CD4-positive, CD25-positive, alpha-beta regulatory T cell (primary cell): ENCODE data around the gene CACNA1S. TPM values are rescaled to one million over a fixed set of nuclear protein-coding genes. Genes with fewer than 3 reads are reported as not detected.

Source experiments
- ATAC-seq, 2 donors: fragments of 150-1000 bp; cut with Tn5 transposase; one replicate each; pipeline ENCODE4 v1.10.0; 2021; ENCODE audit warnings: low read depth in 2 of 2, moderate number of reproducible peaks in 2 of 2, moderate library complexity in 1 of 2
- DNase-seq, 3 donors: peaks; one replicate each; pipeline versions ENCODE4 v3.0.0 to v3.0.0-alpha.2; 2012 to 2022; ENCODE audit warnings: mixed read lengths in 1 of 3
- H3K27ac ChIP-seq: one replicate; pipeline ENCODE4 v1.7.0; 2013; ENCODE audit warnings: mild to moderate bottlenecking, low read length; ENCODE audit not compliant: insufficient read depth, poor library complexity, severe bottlenecking
- H3K27me3 ChIP-seq: one replicate; pipeline ENCODE4 v1.7.0; 2013; ENCODE audit warnings: low read length; ENCODE audit not compliant: control insufficient read depth, insufficient read depth
- H3K36me3 ChIP-seq: one replicate; pipeline ENCODE4 v1.7.0; 2013; ENCODE audit warnings: mild to moderate bottlenecking, low read length, moderate library complexity; ENCODE audit not compliant: control insufficient read depth, insufficient read depth
- H3K4me1 ChIP-seq: 2 replicates; pipeline ENCODE4 v1.7.0; 2013; ENCODE audit warnings: mild to moderate bottlenecking, low read length; ENCODE audit not compliant: insufficient read depth, control insufficient read depth, poor library complexity, severe bottlenecking
- H3K4me3 ChIP-seq: one replicate; pipeline ENCODE4 v1.7.0; 2013; ENCODE audit warnings: low read depth, mild to moderate bottlenecking, low read length, moderate library complexity
- H3K9me3 ChIP-seq, 2 experiments: 1 replicate in 1 of 2; 2 replicates in 1 of 2; pipeline ENCODE4 v1.7.0; 2013; ENCODE audit warnings: low read length in 2 of 2, mild to moderate bottlenecking in 1 of 2, moderate library complexity in 1 of 2; ENCODE audit not compliant: control insufficient read depth in 2 of 2
- H3K27ac Mint-ChIP-seq, 3 donors: one replicate each; pipeline ENCODE4 v1.8.0; 2020 to 2022; ENCODE audit warnings: mild to moderate bottlenecking in 3 of 3, mixed read lengths in 3 of 3, moderate library complexity in 2 of 3
- H3K27me3 Mint-ChIP-seq: one replicate; pipeline ENCODE4 v1.8.0; 2022; ENCODE audit warnings: mild to moderate bottlenecking, mixed read lengths
- H3K36me3 Mint-ChIP-seq: one replicate; pipeline ENCODE4 v1.8.0; 2020; ENCODE audit warnings: mixed read lengths
- H3K4me1 Mint-ChIP-seq, 4 donors: one replicate each; pipeline ENCODE4 v1.8.0; 2020 to 2022; ENCODE audit warnings: mixed read lengths in 4 of 4, mild to moderate bottlenecking in 1 of 4
- H3K4me3 Mint-ChIP-seq, 4 donors: one replicate each; pipeline ENCODE4 v1.8.0; 2020 to 2022; ENCODE audit warnings: mild to moderate bottlenecking in 4 of 4, mixed read lengths in 4 of 4, moderate library complexity in 3 of 4
- H3K9me3 Mint-ChIP-seq, 7 donors: one replicate each; pipeline ENCODE4 v1.8.0; 2020 to 2022; ENCODE audit warnings: mixed read lengths in 7 of 7, mild to moderate bottlenecking in 3 of 7, moderate library complexity in 2 of 7
- polyA plus RNA-seq, 4 donors: library from polyadenylated mRNA; unstranded; fragments of 300-500 nt; fragmentation: Illumina TruSeq; gene quantifications; one replicate each; pipeline ENCODE4 v1.2.3, GENCODE V29; 2021
- total RNA-seq: library from RNA; stranded (reverse); gene quantifications from one replicate; pipeline ENCODE4 v1.2.3, GENCODE V29; 2022

Gene CACNA1S
- total and polyA plus RNA-seq, 5 donors from 2014 or later = not detected

- ATAC-seq (no peak), DNase-seq (no peak)
- H3K4me1 Mint-ChIP-seq = peaks cover 0 to 13% (median 3%) of the 10 kb centered on the region in 4 donors
- peaks cover 49% of the 10 kb centered on the region for H3K27me3 Mint-ChIP-seq
- no peaks in the 10 kb centered on the region for H3K36me3 ChIP-seq
- H3K36me3 Mint-ChIP-seq = no peaks in the 10 kb centered on the region
- H3K27ac ChIP-seq = no peak overlapping the region
- no peaks in the 10 kb centered on the region for H3K9me3 ChIP-seq
- no peak overlapping the region for H3K27ac Mint-ChIP-seq
- no peaks in the 10 kb centered on the region for H3K9me3 Mint-ChIP-seq
- H3K27me3 ChIP-seq = no peaks in the 10 kb centered on the region
- no peak overlapping the region for H3K4me3 Mint-ChIP-seq
- H3K4me1 ChIP-seq = peaks cover 5% of the 10 kb centered on the region
- no peak overlapping the region for H3K4me3 ChIP-seq
Measured at GRCh38 chr1:201122321-201122957, 10.2 kb upstream of the CACNA1S start.

- H3K27ac Mint-ChIP-seq = peak overlapping the region in 1 of 3 donors; percentile 35
- H3K9me3 ChIP-seq = no peaks in the 10 kb centered on the region
- H3K36me3 ChIP-seq = no peaks in the 10 kb centered on the region
- H3K27me3 Mint-ChIP-seq = peaks cover 46% of the 10 kb centered on the region
- H3K27me3 ChIP-seq = peaks cover 5% of the 10 kb centered on the region
- no peaks in the 10 kb centered on the region for H3K36me3 Mint-ChIP-seq
- ATAC-seq = peak; percentile 20 to 26
- H3K4me1 Mint-ChIP-seq = peaks cover 0 to 27% (median 8%) of the 10 kb centered on the region in 4 donors
- peak in 2 of 3 donors; percentile 29 to 57 for DNase-seq
- no peaks in the 10 kb centered on the region for H3K9me3 Mint-ChIP-seq
- H3K27ac ChIP-seq = no peak overlapping the region
- H3K4me3 ChIP-seq = no peak overlapping the region
- no peak overlapping the region for H3K4me3 Mint-ChIP-seq
- H3K4me1 ChIP-seq = peaks cover 17% of the 10 kb centered on the region
Measured at GRCh38 chr1:201119206-201120197, 7.3 kb upstream of the CACNA1S start.

GRCh38 chr1:201116091-201116490 lies 3.9 kb upstream of the CACNA1S start:
- Mint-ChIP-seq H3K4me1 (peaks cover 0 to 37% (median 11%) of the 10 kb centered on the region in 4 donors), H3K9me3 (no peaks in the 10 kb centered on the region), H3K4me3 (peak overlapping the region; percentile 57 to 83 (median 69)), H3K27me3 (peaks cover 40% of the 10 kb centered on the region), H3K36me3 (no peaks in the 10 kb centered on the region), H3K27ac (peak overlapping the region in 1 of 3 donors; percentile 55)
- Histone ChIP-seq H3K9me3 (no peaks in the 10 kb centered on the region), H3K4me1 (peaks cover 24% of the 10 kb centered on the region), H3K36me3 (no peaks in the 10 kb centered on the region), H3K27ac (no peak overlapping the region), H3K27me3 (peaks cover 5% of the 10 kb centered on the region), H3K4me3 (no peak overlapping the region)
- ATAC-seq (no peak), DNase-seq (no peak)

- Histone ChIP-seq H3K36me3 (no peaks in the 10 kb centered on the region), H3K4me1 (peaks cover 24% of the 10 kb centered on the region), H3K4me3 (no peak overlapping the region), H3K27me3 (peaks cover 5% of the 10 kb centered on the region), H3K27ac (no peak overlapping the region), H3K9me3 (no peaks in the 10 kb centered on the region)
- H3K4me1 Mint-ChIP-seq = peaks cover 0 to 37% (median 11%) of the 10 kb centered on the region in 4 donors
- DNase-seq = no peak
- ATAC-seq = no peak
- no peaks in the 10 kb centered on the region for H3K9me3 Mint-ChIP-seq
- no peaks in the 10 kb centered on the region for H3K36me3 Mint-ChIP-seq
- H3K27me3 Mint-ChIP-seq = peaks cover 43% of the 10 kb centered on the region
- peak overlapping the region in 1 of 3 donors; percentile 55 for H3K27ac Mint-ChIP-seq
- peak overlapping the region; percentile 57 to 83 (median 69) for H3K4me3 Mint-ChIP-seq
Measured at GRCh38 chr1:201115390-201115937, 3.2 kb upstream of the CACNA1S start.

GRCh38 chr1:201114245-201115131 lies 2.3 kb upstream of the CACNA1S start:
- peaks cover 0 to 2% (median 0%) of the 10 kb centered on the region in 7 donors for H3K9me3 Mint-ChIP-seq
- Histone ChIP-seq H3K4me3 (peak overlapping the region; percentile 51), H3K4me1 (peaks cover 22% of the 10 kb centered on the region), H3K36me3 (no peaks in the 10 kb centered on the region), H3K27me3 (peaks cover 5% of the 10 kb centered on the region), H3K27ac (no peak overlapping the region), H3K9me3 (no peaks in the 10 kb centered on the region)
- H3K4me1 Mint-ChIP-seq = peaks cover 0 to 28% (median 7%) of the 10 kb centered on the region in 4 donors
- peak overlapping the region; percentile 89 to 95 (median 94) for H3K4me3 Mint-ChIP-seq
- ATAC-seq (peak; percentile 85 to 88), DNase-seq (peak; percentile 54 to 82 (median 72))
- peak overlapping the region; percentile 80 to 94 (median 89) for H3K27ac Mint-ChIP-seq
- peaks cover 43% of the 10 kb centered on the region for H3K27me3 Mint-ChIP-seq
- H3K36me3 Mint-ChIP-seq = no peaks in the 10 kb centered on the region

GRCh38 chr1:201113451-201114244 lies 1.4 kb upstream of the CACNA1S start:
- H3K27me3 Mint-ChIP-seq = peaks cover 40% of the 10 kb centered on the region
- Histone ChIP-seq H3K27me3 (peaks cover 5% of the 10 kb centered on the region), H3K9me3 (no peaks in the 10 kb centered on the region), H3K4me3 (peak overlapping the region; percentile 51), H3K36me3 (no peaks in the 10 kb centered on the region), H3K27ac (no peak overlapping the region), H3K4me1 (peaks cover 19% of the 10 kb centered on the region)
- H3K27ac Mint-ChIP-seq = peak overlapping the region; percentile 80 to 94 (median 89)
- DNase-seq (no peak), ATAC-seq (no peak)
- H3K4me1 Mint-ChIP-seq = peaks cover 0 to 26% (median 7%) of the 10 kb centered on the region in 4 donors
- H3K9me3 Mint-ChIP-seq = peaks cover 0 to 2% (median 0%) of the 10 kb centered on the region in 7 donors
- peak overlapping the region; percentile 89 to 95 (median 94) for H3K4me3 Mint-ChIP-seq
- H3K36me3 Mint-ChIP-seq = no peaks in the 10 kb centered on the region
